ENCODE measurements around the gene CCDC73. TPM values are rescaled to one million over a fixed set of nuclear protein-coding genes. Genes with fewer than 3 reads are reported as not detected.

Gene CCDC73
- total RNA-seq, 1 donor from 2014 or later = not detected

- H4K20me1 ChIP-seq (ENCODE audit: insufficient read depth, low read length) = no peaks in the 10 kb centered on the region
- H3K79me2 ChIP-seq (ENCODE audit: insufficient read depth, low read length) = no peaks in the 10 kb centered on the region
- no peaks in the 10 kb centered on the region for H3K27me3 ChIP-seq (ENCODE audit: insufficient read depth, low read length)
- no peak overlapping the region for H3K27ac ChIP-seq (ENCODE audit: low read depth, low read length)
- Mint-ChIP-seq H3K9me3 (ENCODE audit: unreplicated experiment) (peaks cover 1% of the 10 kb centered on the region), H3K27me3 (ENCODE audit: low read depth, unreplicated experiment) (no peaks in the 10 kb centered on the region), H3K27ac (ENCODE audit: unreplicated experiment) (no peak overlapping the region), H3K4me3 (ENCODE audit: unreplicated experiment) (no peak overlapping the region), H3K36me3 (ENCODE audit: low read depth, unreplicated experiment) (no peaks in the 10 kb centered on the region), H3K4me1 (ENCODE audit: low read depth, unreplicated experiment) (peaks cover 17% of the 10 kb centered on the region)
- no peak overlapping the region for H2AFZ ChIP-seq (ENCODE audit: low read depth, low read length)
- H3K9me3 ChIP-seq (ENCODE audit: insufficient read depth, low read depth, low read length) = peaks cover 3% of the 10 kb centered on the region
- no peaks in the 10 kb centered on the region for H3K36me3 ChIP-seq (ENCODE audit: insufficient read depth, low read length)
- H3K4me1 ChIP-seq (ENCODE audit: insufficient read depth, low read length) = peaks cover 8% of the 10 kb centered on the region
- FAIRE-seq (no peak), DNase-seq (ENCODE audit: low read depth) (no peak)
- no peak for TF ChIP-seq EZH2 (IDR thresholded peaks at IDR 0.05; ENCODE audit: insufficient read depth, low read length)
- no peak for TF ChIP-seq CTCF (IDR thresholded peaks at IDR 0.05; ENCODE audit: insufficient read depth, low read depth, low read length)
- no peak overlapping the region for H3K9ac ChIP-seq (ENCODE audit: low read length)
- H3K4me2 ChIP-seq (ENCODE audit: low read length) = no peak overlapping the region
- no peak overlapping the region for H3K4me3 ChIP-seq (ENCODE audit: insufficient read depth, low read depth, low read length)
Observed at GRCh38 chr11:32704775-32705174, 89.7 kb downstream of the CCDC73 start.

- FAIRE-seq (no peak), DNase-seq (ENCODE audit: low read depth) (no peak)
- Histone ChIP-seq H3K27ac (ENCODE audit: low read depth, low read length) (no peak overlapping the region), H2AFZ (ENCODE audit: low read depth, low read length) (no peak overlapping the region), H3K4me3 (ENCODE audit: insufficient read depth, low read depth, low read length) (no peak overlapping the region), H3K79me2 (ENCODE audit: insufficient read depth, low read length) (no peaks in the 10 kb centered on the region), H3K4me2 (ENCODE audit: low read length) (no peak overlapping the region), H3K27me3 (ENCODE audit: insufficient read depth, low read length) (no peaks in the 10 kb centered on the region), H3K9me3 (ENCODE audit: insufficient read depth, low read depth, low read length) (peaks cover 3% of the 10 kb centered on the region), H3K4me1 (ENCODE audit: insufficient read depth, low read length) (peaks cover 8% of the 10 kb centered on the region), H3K9ac (ENCODE audit: low read length) (no peak overlapping the region), H3K36me3 (ENCODE audit: insufficient read depth, low read length) (no peaks in the 10 kb centered on the region), H4K20me1 (ENCODE audit: insufficient read depth, low read length) (no peaks in the 10 kb centered on the region)
- peaks cover 1% of the 10 kb centered on the region for H3K9me3 Mint-ChIP-seq (ENCODE audit: unreplicated experiment)
- no peak overlapping the region for H3K27ac Mint-ChIP-seq (ENCODE audit: unreplicated experiment)
- H3K4me1 Mint-ChIP-seq (ENCODE audit: low read depth, unreplicated experiment) = peaks cover 17% of the 10 kb centered on the region
- H3K27me3 Mint-ChIP-seq (ENCODE audit: low read depth, unreplicated experiment) = no peaks in the 10 kb centered on the region
- no peak overlapping the region for H3K4me3 Mint-ChIP-seq (ENCODE audit: unreplicated experiment)
- no peaks in the 10 kb centered on the region for H3K36me3 Mint-ChIP-seq (ENCODE audit: low read depth, unreplicated experiment)
- TF ChIP-seq EZH2 (IDR thresholded peaks at IDR 0.05; ENCODE audit: insufficient read depth, low read length) (no peak), CTCF (IDR thresholded peaks at IDR 0.05; ENCODE audit: insufficient read depth, low read depth, low read length) (no peak)
Observed at GRCh38 chr11:32704261-32704660, 90.2 kb downstream of the CCDC73 start.

GRCh38 chr11:32701616-32702015 lies 92.8 kb downstream of the CCDC73 start:
- no peaks in the 10 kb centered on the region for H3K4me1 ChIP-seq (ENCODE audit: insufficient read depth, low read length)
- no peak for DNase-seq (ENCODE audit: low read depth)
- peaks cover 3% of the 10 kb centered on the region for H3K9me3 ChIP-seq (ENCODE audit: insufficient read depth, low read depth, low read length)
- no peaks in the 10 kb centered on the region for H3K27me3 ChIP-seq (ENCODE audit: insufficient read depth, low read length)
- H2AFZ ChIP-seq (ENCODE audit: low read depth, low read length) = no peak overlapping the region
- H3K79me2 ChIP-seq (ENCODE audit: insufficient read depth, low read length) = no peaks in the 10 kb centered on the region
- no peak overlapping the region for H3K27ac Mint-ChIP-seq (ENCODE audit: unreplicated experiment)
- no peak for FAIRE-seq
- H3K36me3 Mint-ChIP-seq (ENCODE audit: low read depth, unreplicated experiment) = no peaks in the 10 kb centered on the region
- no peak overlapping the region for H3K4me3 ChIP-seq (ENCODE audit: insufficient read depth, low read depth, low read length)
- no peaks in the 10 kb centered on the region for H3K36me3 ChIP-seq (ENCODE audit: insufficient read depth, low read length)
- H3K27me3 Mint-ChIP-seq (ENCODE audit: low read depth, unreplicated experiment) = no peaks in the 10 kb centered on the region
- H4K20me1 ChIP-seq (ENCODE audit: insufficient read depth, low read length) = no peaks in the 10 kb centered on the region
- H3K4me1 Mint-ChIP-seq (ENCODE audit: low read depth, unreplicated experiment) = peaks cover under 1% of the 10 kb centered on the region
- H3K4me2 ChIP-seq (ENCODE audit: low read length) = no peak overlapping the region
- peaks cover 1% of the 10 kb centered on the region for H3K9me3 Mint-ChIP-seq (ENCODE audit: unreplicated experiment)
- no peak overlapping the region for H3K27ac ChIP-seq (ENCODE audit: low read depth, low read length)
- no peak overlapping the region for H3K4me3 Mint-ChIP-seq (ENCODE audit: unreplicated experiment)
- no peak overlapping the region for H3K9ac ChIP-seq (ENCODE audit: low read length)
- TF ChIP-seq EZH2 (IDR thresholded peaks at IDR 0.05; ENCODE audit: insufficient read depth, low read length) (no peak), CTCF (IDR thresholded peaks at IDR 0.05; ENCODE audit: insufficient read depth, low read depth, low read length) (no peak)
